ENCODE results near the gene SENP7. TPM values are rescaled to one million over a fixed set of nuclear protein-coding genes. Genes with fewer than 3 reads are reported as not detected.

Gene SENP7
- total RNA-seq, 1 donor from 2014 or later = 18.2 TPM

- H3K27ac ChIP-seq = no peak overlapping the region
- no peak for ATAC-seq
- H3K27me3 ChIP-seq (ENCODE audit: low read depth) = no peaks in the 10 kb centered on the region
- no peaks in the 10 kb centered on the region for H3K4me1 ChIP-seq
- H3K4me3 ChIP-seq = no peak overlapping the region
- intact Hi-C loops (cut with DNase I) = no loop called here
- DNase-seq = no peak
- H3K9me3 ChIP-seq = peaks cover 3% of the 10 kb centered on the region
- no peaks in the 10 kb centered on the region for H3K36me3 ChIP-seq
- TF ChIP-seq CTCF (IDR thresholded peaks at IDR 0.05) = no peak
These were observed 17.0 kb upstream of the SENP7 start for GRCh38 chr3:101529816-101530685.

- Histone ChIP-seq H3K4me1 (no peaks in the 10 kb centered on the region), H3K9me3 (peaks cover 3% of the 10 kb centered on the region), H3K27me3 (ENCODE audit: low read depth) (no peaks in the 10 kb centered on the region), H3K4me3 (no peak overlapping the region), H3K27ac (no peak overlapping the region), H3K36me3 (no peaks in the 10 kb centered on the region)
- no peak for ATAC-seq
- no peak for DNase-seq
- intact Hi-C loops (cut with DNase I) = no loop called here
- no peak for TF ChIP-seq CTCF (IDR thresholded peaks at IDR 0.05)
These were observed 14.9 kb upstream of the SENP7 start for GRCh38 chr3:101527906-101528305.

GRCh38 chr3:101527441-101527840 lies 14.4 kb upstream of the SENP7 start:
- ATAC-seq = no peak
- Histone ChIP-seq H3K9me3 (peaks cover 3% of the 10 kb centered on the region), H3K36me3 (no peaks in the 10 kb centered on the region), H3K27me3 (ENCODE audit: low read depth) (no peaks in the 10 kb centered on the region), H3K27ac (no peak overlapping the region), H3K4me1 (no peaks in the 10 kb centered on the region), H3K4me3 (no peak overlapping the region)
- no peak for TF ChIP-seq CTCF (IDR thresholded peaks at IDR 0.05)
- no peak for DNase-seq
- intact Hi-C loops (cut with DNase I) = no loop called here

- H3K27ac ChIP-seq = peak overlapping the region; percentile 11
- no peaks in the 10 kb centered on the region for H3K27me3 ChIP-seq (ENCODE audit: low read depth)
- intact Hi-C loops (cut with DNase I) = no loop called here
- no peak overlapping the region for H3K4me3 ChIP-seq
- H3K36me3 ChIP-seq = no peaks in the 10 kb centered on the region
- no peak for TF ChIP-seq CTCF (IDR thresholded peaks at IDR 0.05)
- DNase-seq = no peak
- no peak for ATAC-seq
- H3K9me3 ChIP-seq = peaks cover 3% of the 10 kb centered on the region
- H3K4me1 ChIP-seq = peaks cover 16% of the 10 kb centered on the region
These were observed 8.2 kb upstream of the SENP7 start for GRCh38 chr3:101521211-101521701.

GRCh38 chr3:101519685-101520365 lies 6.8 kb upstream of the SENP7 start:
- no peak for TF ChIP-seq CTCF (IDR thresholded peaks at IDR 0.05)
- Histone ChIP-seq H3K36me3 (no peaks in the 10 kb centered on the region), H3K9me3 (no peaks in the 10 kb centered on the region), H3K4me1 (peaks cover 16% of the 10 kb centered on the region), H3K27me3 (ENCODE audit: low read depth) (no peaks in the 10 kb centered on the region), H3K27ac (no peak overlapping the region), H3K4me3 (no peak overlapping the region)
- ATAC-seq (peak in 1 of 2 donors; percentile 41), DNase-seq (no peak)
- intact Hi-C loops (cut with DNase I) = no loop called here

Data from lower lobe of right lung (tissue), 2 donors.